Measurements from ENCODE around the gene ELF3.

DNA sequence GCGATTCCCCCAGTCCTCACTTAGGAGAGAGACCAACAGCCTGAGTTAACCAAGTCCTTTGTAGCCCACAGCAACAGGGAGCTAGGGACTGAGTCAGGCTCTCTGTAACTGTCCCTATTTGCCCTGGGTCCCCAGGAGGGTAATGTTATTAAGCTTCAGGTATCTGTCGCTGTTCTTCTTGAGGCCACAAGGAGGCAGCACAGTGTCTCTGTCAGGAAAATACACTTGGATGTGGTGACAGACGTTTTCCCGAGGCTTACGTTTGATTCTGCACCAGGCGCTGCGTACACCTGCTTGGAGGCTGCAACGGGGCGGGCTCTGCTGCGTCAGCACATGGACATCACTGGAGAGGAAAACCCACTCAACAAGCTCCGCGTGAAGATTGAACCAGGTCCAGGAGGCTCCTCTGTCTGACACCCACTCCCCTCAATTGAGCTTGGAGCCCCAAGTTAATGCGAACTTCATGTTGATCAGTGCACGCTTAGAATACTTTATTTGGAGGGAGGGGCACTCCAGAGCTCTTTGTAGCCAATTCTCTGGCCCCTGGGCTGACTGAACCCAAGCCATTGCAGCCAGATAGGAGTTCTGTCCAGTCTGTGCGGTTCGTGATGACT, 10.7 kb upstream of the ELF3 start:
- TF ChIP-seq POLR2AphosphoS5 (IDR thresholded peaks at IDR 0.05) (no peak), POLR2A (IDR thresholded peaks at IDR 0.05) (no peak)
- TF ChIP-seq, protein P1, sequence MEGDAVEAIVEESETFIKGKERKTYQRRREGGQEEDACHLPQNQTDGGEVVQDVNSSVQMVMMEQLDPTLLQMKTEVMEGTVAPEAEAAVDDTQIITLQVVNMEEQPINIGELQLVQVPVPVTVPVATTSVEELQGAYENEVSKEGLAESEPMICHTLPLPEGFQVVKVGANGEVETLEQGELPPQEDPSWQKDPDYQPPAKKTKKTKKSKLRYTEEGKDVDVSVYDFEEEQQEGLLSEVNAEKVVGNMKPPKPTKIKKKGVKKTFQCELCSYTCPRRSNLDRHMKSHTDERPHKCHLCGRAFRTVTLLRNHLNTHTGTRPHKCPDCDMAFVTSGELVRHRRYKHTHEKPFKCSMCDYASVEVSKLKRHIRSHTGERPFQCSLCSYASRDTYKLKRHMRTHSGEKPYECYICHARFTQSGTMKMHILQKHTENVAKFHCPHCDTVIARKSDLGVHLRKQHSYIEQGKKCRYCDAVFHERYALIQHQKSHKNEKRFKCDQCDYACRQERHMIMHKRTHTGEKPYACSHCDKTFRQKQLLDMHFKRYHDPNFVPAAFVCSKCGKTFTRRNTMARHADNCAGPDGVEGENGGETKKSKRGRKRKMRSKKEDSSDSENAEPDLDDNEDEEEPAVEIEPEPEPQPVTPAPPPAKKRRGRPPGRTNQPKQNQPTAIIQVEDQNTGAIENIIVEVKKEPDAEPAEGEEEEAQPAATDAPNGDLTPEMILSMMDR (IDR thresholded peaks at IDR 0.05 in 8 of 11, conservative IDR thresholded peaks at IDR 0.05 in 3 of 11): peak; percentile 22 to 76 (median 53)
